GM12892 (cell line): ENCODE results near the gene CORO1C.

Source experiments
- POLR2AphosphoS5 ChIP-seq: IDR thresholded peaks from 2 replicates; pipeline ENCODE4 v1.6.1; 2011; ENCODE audit warnings: low read depth, low read length, control low read depth
- TAF1 ChIP-seq: IDR thresholded peaks from 2 replicates; pipeline ENCODE4 v1.6.1; 2011; ENCODE audit warnings: low read depth, mild to moderate bottlenecking, control low read depth, low read length, borderline replicate concordance

GRCh38 chr12:108603743-108604142, 127.6 kb downstream of the CORO1C start:
- no peak for TF ChIP-seq TAF1
- TF ChIP-seq POLR2AphosphoS5 = no peak
